Endothelial cell (in vitro differentiated cells): ENCODE measurements around the gene MDFI. TPM values are rescaled to one million over a fixed set of nuclear protein-coding genes. Genes with fewer than 3 reads are reported as not detected.

Source experiments
- DNase-seq: peaks from one replicate; pipeline ENCODE4 v3.0.0; 2021; ENCODE audit warnings: low spot score
- H3K27ac Mint-ChIP-seq: one replicate; pipeline ENCODE4 v1.8.0; 2021; ENCODE audit warnings: mixed read lengths, inconsistent platforms; ENCODE audit not compliant: unreplicated experiment
- H3K27me3 Mint-ChIP-seq: one replicate; pipeline ENCODE4 v1.8.0; 2021; ENCODE audit warnings: mild to moderate bottlenecking, moderate library complexity, mixed read lengths, inconsistent platforms; ENCODE audit not compliant: unreplicated experiment
- H3K36me3 Mint-ChIP-seq: one replicate; pipeline ENCODE4 v1.8.0; 2021; ENCODE audit warnings: mild to moderate bottlenecking, low read depth, mixed read lengths, inconsistent platforms; ENCODE audit not compliant: unreplicated experiment
- H3K4me1 Mint-ChIP-seq: one replicate; pipeline ENCODE4 v1.8.0; 2021; ENCODE audit warnings: mild to moderate bottlenecking, mixed read lengths, inconsistent platforms; ENCODE audit not compliant: unreplicated experiment
- H3K4me3 Mint-ChIP-seq: one replicate; pipeline ENCODE4 v1.8.0; 2021; ENCODE audit warnings: mild to moderate bottlenecking, mixed read lengths, inconsistent platforms; ENCODE audit not compliant: unreplicated experiment
- H3K9me3 Mint-ChIP-seq: one replicate; pipeline ENCODE4 v1.8.0; 2021; ENCODE audit warnings: mixed read lengths, inconsistent platforms; ENCODE audit not compliant: unreplicated experiment
- CTCF ChIP-seq: fragments of 200-600 bp; sonication (generic); IDR thresholded peaks from one replicate; pipeline ENCODE4 v1.5.0; 2021; ENCODE audit warnings: antibody characterized with exemption; ENCODE audit not compliant: unreplicated experiment
- long read RNA-seq: library from polyadenylated mRNA; unstranded; transcript quantifications from one replicate; pipeline ENCODE4 v2.0.0, GENCODE V29; 2020; ENCODE audit not compliant: unreplicated experiment
- total RNA-seq: library from RNA; stranded (reverse); fragmentation: NEBNext Ultra II Directional; extraction: Animal tissue kit (Norgen Biotek cat#: 25700); gene quantifications from one replicate; pipeline ENCODE4 v1.2.1, GENCODE V29; 2021; ENCODE audit not compliant: unreplicated experiment

The MDFI gene
- 285 TPM for total RNA-seq
- long read RNA-seq, transcript MDFI-201 (5 exons, 1,629 nt): major isoform, 6 of 15 reads
- long read RNA-seq, partial matches to known transcripts: 5 of 15 reads
- long read RNA-seq, other reads (novel, unspliced or antisense): 4 of 15 reads

GRCh38 chr6:41638002-41638934 is at the start of gene MDFI:
MDFI (plus strand) TSS chr6:41638468; CDS start chr6:41638750, 282 bp downstream.
- peaks cover 65% of the 10 kb centered on the region for H3K4me1 Mint-ChIP-seq
- H3K36me3 Mint-ChIP-seq: peaks cover 31% of the 10 kb centered on the region
- DNase-seq: peak; percentile 64
- peaks cover 17% of the 10 kb centered on the region for H3K27me3 Mint-ChIP-seq
- no peaks in the 10 kb centered on the region for H3K9me3 Mint-ChIP-seq
- H3K27ac Mint-ChIP-seq: peak within 1 kb of the TSS; percentile 86
- peak within 1 kb of the TSS; percentile 98 for H3K4me3 Mint-ChIP-seq
- no peak for TF ChIP-seq CTCF

GRCh38 chr6:41589223-41589622 is 49.0 kb upstream of the MDFI start:
- H3K4me1 Mint-ChIP-seq: peaks cover 1% of the 10 kb centered on the region

GRCh38 chr6:41589636-41590622 is 48.3 kb upstream of the MDFI start:
- no peak for DNase-seq
- Mint-ChIP-seq H3K4me3 (peak overlapping the region; percentile 13), H3K27me3 (peaks cover 12% of the 10 kb centered on the region), H3K4me1 (no peaks in the 10 kb centered on the region), H3K9me3 (no peaks in the 10 kb centered on the region), H3K36me3 (peaks cover 14% of the 10 kb centered on the region), H3K27ac (no peak overlapping the region)
- no peak for TF ChIP-seq CTCF

More at GRCh38 chr6:41589223-41589622, 49.0 kb upstream of the MDFI start:
- no peaks in the 10 kb centered on the region for H3K9me3 Mint-ChIP-seq
- no peak for TF ChIP-seq CTCF
- no peak overlapping the region for H3K27ac Mint-ChIP-seq
- H3K4me3 Mint-ChIP-seq: no peak overlapping the region
- no peak for DNase-seq
- peaks cover 14% of the 10 kb centered on the region for H3K36me3 Mint-ChIP-seq
- H3K27me3 Mint-ChIP-seq: peaks cover 12% of the 10 kb centered on the region

GRCh38 chr6:41591122-41591521 is 47.1 kb upstream of the MDFI start:
- no peak for TF ChIP-seq CTCF
- Mint-ChIP-seq H3K4me1 (no peaks in the 10 kb centered on the region), H3K36me3 (peaks cover 8% of the 10 kb centered on the region), H3K27ac (no peak overlapping the region), H3K4me3 (no peak overlapping the region), H3K27me3 (peaks cover 10% of the 10 kb centered on the region), H3K9me3 (no peaks in the 10 kb centered on the region)
- DNase-seq: no peak
